K562 (cell line): Measurements from ENCODE around the gene HOXB1. TPM values are rescaled to one million over a fixed set of nuclear protein-coding genes. Genes with fewer than 3 reads are reported as not detected.
A peak's percentile ranks its signal among the peaks of the same experiment; 100 is the strongest.

Source experiments
- ATAC-seq: fragments of 200-7000 bp; cut with Tn5 transposase; 3 replicates; pipeline ENCODE4 v1.9.1; 2020; ENCODE audit warnings: moderate library complexity
- BruUV-seq: library from RNA; stranded (reverse); fragments of 400-500 nt; replicated peaks from 2 replicates; lab custom pipeline; 2021; lab: Mats Ljungman, UMichigan
- CTCF ChIA-PET: fragments of 300-600 bp; formaldehyde crosslinking; extraction: SDS; loops from one replicate; lab custom pipeline; 2021; ENCODE audit warnings: low intra/inter-chr PET ratio; lab: Yijun Ruan, JAX
- POLR2A ChIA-PET: fragments of 300-600, 350-650 bp; sonication (Branson Sonifier 250); formaldehyde crosslinking; extraction: SDS; loops from one replicate; lab custom pipeline; 2021; ENCODE audit warnings: antibody characterized with exemption, inconsistent platforms; lab: Yijun Ruan, JAX
- DNase-seq, 4 experiments: peaks; one replicate each; pipeline versions ENCODE4 v3.0.0 to v3.0.0-alpha.2; 2011 to 2018; ENCODE audit warnings: low spot score in 3 of 4, mixed read lengths in 3 of 4; ENCODE audit errors: extremely low read depth in 1 of 4
- FAIRE-seq: peaks from 2 replicates; lab custom pipeline; 2011; peaks lifted over from hg19 to GRCh38; lab: Jason Lieb, UNC
- H2AFZ ChIP-seq: 2 replicates; pipeline ENCODE4 v1.6.0; 2011; ENCODE audit warnings: low read depth, low read length, control low read depth, inconsistent platforms
- H3K27ac ChIP-seq: fragments of 200-600 bp; 3 replicates; pipeline ENCODE4 v1.8.0; 2011; ENCODE audit warnings: low read depth, mild to moderate bottlenecking, control low read depth, inconsistent platforms, low read length, moderate library complexity, mixed read lengths; ENCODE audit errors: extremely low read depth
- H3K27me3 ChIP-seq, 2 experiments: fragments of 300-600 bp in 1 of 2; 2 replicates in 1 of 2; 3 replicates in 1 of 2; pipeline versions ENCODE4 v1.6.0 to v1.8.0; 2011; ENCODE audit warnings: inconsistent platforms in 2 of 2, low read length in 2 of 2, mild to moderate bottlenecking in 1 of 2, mixed read lengths in 1 of 2, moderate library complexity in 1 of 2; ENCODE audit not compliant: control insufficient read depth in 2 of 2, insufficient read depth in 2 of 2
- H3K36me3 ChIP-seq: fragments of 300-600 bp; 3 replicates; pipeline ENCODE4 v1.8.0; 2011; ENCODE audit warnings: mild to moderate bottlenecking, low read length, inconsistent platforms; ENCODE audit not compliant: control insufficient read depth, insufficient read depth
- H3K4me1 ChIP-seq, 2 experiments: fragments of 200-600 bp in 1 of 2; replicated peaks in 1 of 2; 2 replicates in 1 of 2; 3 replicates in 1 of 2; pipeline versions ENCODE4 v1.5.1 to v1.8.0; 2011; ENCODE audit warnings: inconsistent platforms in 2 of 2, low read length in 2 of 2, mild to moderate bottlenecking in 1 of 2, mixed read lengths in 1 of 2, moderate library complexity in 1 of 2; ENCODE audit not compliant: control insufficient read depth in 2 of 2, insufficient read depth in 2 of 2
- H3K4me2 ChIP-seq: 2 replicates; pipeline ENCODE4 v1.6.1; 2011; ENCODE audit warnings: low read length, control low read depth, inconsistent platforms, mixed read lengths; ENCODE audit not compliant: insufficient read depth
- H3K4me3 ChIP-seq: fragments of 200-600 bp; sonication (generic), shearing (Covaris generic); 2 replicates; pipeline ENCODE4 v1.5.1; 2016; ENCODE audit warnings: control low read depth, inconsistent platforms
- H3K79me2 ChIP-seq: fragments of 200-600 bp; 3 replicates; pipeline ENCODE4 v1.8.0; 2011; ENCODE audit warnings: low read length, inconsistent platforms; ENCODE audit not compliant: control insufficient read depth, insufficient read depth
- H3K9ac ChIP-seq, 2 experiments: 2 replicates each; pipeline versions ENCODE4 v1.6.0 to v1.6.1; 2011; ENCODE audit warnings: low read depth in 2 of 2, low read length in 2 of 2, control low read depth in 1 of 2, inconsistent platforms in 1 of 2, mild to moderate bottlenecking in 1 of 2, mixed read lengths in 1 of 2; ENCODE audit not compliant: insufficient read depth in 1 of 2
- H3K9me1 ChIP-seq: one replicate; pipeline ENCODE4 v1.6.0; 2011; ENCODE audit warnings: inconsistent platforms, mild to moderate bottlenecking, low read length, moderate library complexity; ENCODE audit not compliant: control insufficient read depth, insufficient read depth
- H3K9me3 ChIP-seq: replicated peaks from 2 replicates; pipeline ENCODE4 v1.5.1; 2011; ENCODE audit warnings: low read depth, low read length, inconsistent platforms; ENCODE audit not compliant: control insufficient read depth, insufficient read depth
- H4K20me1 ChIP-seq: replicated peaks from 2 replicates; pipeline ENCODE4 v1.6.1; 2011; ENCODE audit warnings: low read length, inconsistent platforms, mixed read lengths; ENCODE audit not compliant: control insufficient read depth, insufficient read depth
- BACH1 ChIP-seq: fragments of 200-800 bp; sonication (Bioruptor generic); IDR thresholded peaks from 2 replicates; pipeline ENCODE4 v1.6.1; 2016; ENCODE audit warnings: missing genetic modification characterization, missing compliant biosample characterization
- CEBPG ChIP-seq, 3 experiments: fragments of 200-800 bp in 1 of 3; sonication (Bioruptor generic) in 1 of 3; sonication (generic) in 1 of 3; formaldehyde crosslinking in 1 of 3; IDR thresholded peaks in 2 of 3; conservative IDR thresholded peaks in 1 of 3; 2 replicates each; pipeline versions ENCODE4 v1.6.1 to v1.8.0; 2016 to 2022; ENCODE audit warnings: missing compliant biosample characterization in 2 of 3, missing genetic modification characterization in 2 of 3, mild to moderate bottlenecking in 1 of 3, missing genetic modification reagents in 1 of 3
- CSDE1 ChIP-seq, 2 experiments: fragments of 450-650 bp; IDR thresholded peaks; 2 replicates each; pipeline ENCODE4 v1.6.1; 2016; ENCODE audit warnings: mild to moderate bottlenecking in 1 of 2
- OTX1 ChIP-seq: fragments of 450-650 bp; formaldehyde crosslinking; IDR thresholded peaks from 2 replicates; pipeline ENCODE4 v1.4.0; 2022; ENCODE audit warnings: mild to moderate bottlenecking
- PHB2 ChIP-seq: fragments of 450-650 bp; IDR thresholded peaks from 2 replicates; pipeline ENCODE4 v1.6.1; 2017; ENCODE audit warnings: low read depth
- PTRF ChIP-seq: fragments of 450-650 bp; IDR thresholded peaks from 2 replicates; pipeline ENCODE4 v1.6.1; 2016; ENCODE audit warnings: mild to moderate bottlenecking, missing genetic modification characterization, missing compliant biosample characterization
- YY1 ChIP-seq, 3 experiments: IDR thresholded peaks; 2 replicates each; pipeline ENCODE4 v1.6.1; 2011; ENCODE audit warnings: low read length in 2 of 3, mild to moderate bottlenecking in 2 of 3, moderate library complexity in 2 of 3, borderline replicate concordance in 1 of 3, control low read depth in 1 of 3, low read depth in 1 of 3; ENCODE audit not compliant: insufficient read depth in 3 of 3, insufficient replicate concordance in 2 of 3, control insufficient read depth in 1 of 3, insufficient read length in 1 of 3; ENCODE audit errors: extremely low read depth in 1 of 3
- ZNF24 ChIP-seq: fragments of 450-650 bp; IDR thresholded peaks from 2 replicates; pipeline ENCODE4 v1.6.1; 2016
- ZNF512 ChIP-seq: IDR thresholded peaks from 2 replicates; pipeline ENCODE4 v1.6.1; 2016; ENCODE audit warnings: missing genetic modification characterization, missing compliant biosample characterization
- ZNF79 ChIP-seq: fragments of 250-450 bp; sonication (Bioruptor Pico); IDR thresholded peaks from 2 replicates; pipeline ENCODE4 v1.4.0; 2020; ENCODE audit warnings: low read depth, mild to moderate bottlenecking, moderate library complexity
- WGBS: fragments of 100-300 bp; shearing (Covaris generic); methylation state at CpG from one replicate; pipeline ENCODE4 v1.1.6; 2016; ENCODE audit warnings: low coverage, mixed read lengths; ENCODE audit not compliant: insufficient coverage; ENCODE audit errors: missing lambda C conversion rate; 5-methylcytosine and 5-hydroxymethylcytosine counted together
- in situ Hi-C: fragments of 300-500 bp; cut with MboI; formaldehyde crosslinking; loops from 4 replicates; pipeline ENCODE4 v1.15.0; 2018; ENCODE audit warnings: inconsistent platforms, mixed read lengths
- intact Hi-C: fragments of 100-400 bp; cut with micrococcal nuclease; formaldehyde crosslinking; loops from 2 replicates; pipeline ENCODE4 v1.14.2; 2022
- polyA plus RNA-seq, 8 experiments: library from polyadenylated mRNA; depleted of rRNA in 4 of 8; stranded (reverse) in 5 of 8; unstranded in 3 of 8; fragments of >200 nt; fragmentation: Nextera tagmentation in 2 of 8; fragmentation: Illumina TruSeq in 1 of 8; extraction: Ambion mirVana in 2 of 8; extraction: Trizol in 1 of 8; gene quantifications; 2 replicates each; pipeline versions ENCODE4 v1.2.1 to v1.2.3, GENCODE V29; 2011 to 2014; ENCODE audit warnings: inconsistent platforms in 1 of 8, missing spikeins in 1 of 8
- total RNA-seq, 7 experiments: library from RNA; depleted of rRNA in 6 of 7; stranded (reverse); fragments of >200 nt in 6 of 7; fragmentation: Illumina TruSeq in 2 of 7; extraction: Trizol in 2 of 7; gene quantifications; 2 replicates each; pipeline versions ENCODE4 v1.2.1 to v1.2.3, GENCODE V29; 2011 to 2021; ENCODE audit warnings: low replicate concordance in 1 of 7

The HOXB1 gene
- total and polyA plus RNA-seq, 9 of the 15 experiments (the other 6 are each of a cell fraction or from before 2014, with no cell fraction given) = 0.04 TPM; not detected in 8

DNA sequence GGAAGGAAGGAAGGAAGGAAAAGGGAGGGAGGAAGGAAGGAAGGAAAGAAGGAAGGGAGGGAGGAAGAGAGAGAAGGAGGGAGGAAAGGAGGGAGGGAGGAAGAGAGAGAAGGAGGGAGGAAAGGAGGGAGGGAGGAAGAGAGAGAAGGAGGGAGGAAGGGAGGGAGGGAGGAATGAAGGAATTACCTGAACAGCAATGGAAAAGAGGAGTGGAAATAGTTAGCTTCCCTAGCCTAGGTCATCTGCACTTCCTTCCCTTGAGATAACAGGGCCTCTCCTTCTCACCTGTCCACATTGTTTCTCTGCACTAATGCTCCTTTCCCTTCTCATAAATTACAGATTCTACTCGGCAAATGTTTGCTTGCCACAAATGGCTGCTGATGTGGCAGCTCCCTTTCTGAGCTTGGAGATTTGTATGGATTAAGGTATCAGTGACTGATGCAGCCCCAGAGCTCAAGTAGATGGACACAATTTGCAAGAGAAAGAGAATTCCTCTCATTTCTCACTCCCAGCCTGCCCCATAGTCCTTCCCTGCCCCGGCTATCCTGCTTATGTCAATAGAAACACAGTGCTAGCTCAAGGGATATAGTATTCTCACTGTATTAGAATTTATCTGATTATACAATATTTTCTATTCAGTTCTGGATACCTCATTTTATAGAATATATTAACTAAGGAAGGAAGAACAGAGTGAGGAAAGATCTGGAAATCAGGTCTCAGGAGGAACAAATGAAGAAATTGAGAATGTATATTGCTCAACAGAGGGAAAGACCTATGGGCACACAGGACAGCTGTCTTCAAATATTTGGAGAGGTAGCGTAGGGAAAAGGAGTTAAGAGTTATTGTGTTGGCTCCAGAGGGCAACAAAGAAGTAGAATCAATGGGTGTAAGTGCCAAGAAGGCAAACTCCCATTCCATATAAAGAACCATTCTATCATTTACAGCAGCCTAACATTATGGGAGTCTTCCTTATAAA is 14.6 kb downstream of the HOXB1 start:
- in situ Hi-C loops = no loop called here
- no peaks in the 10 kb centered on the region for H3K9me1 ChIP-seq
- no peak for TF ChIP-seq ZNF79 (CRISPR knock-in tag)
- no peak for TF ChIP-seq YY1 (IDR thresholded peaks at IDR 0.05; ENCODE audit: borderline replicate concordance in 1 of 3, control insufficient read depth in 1 of 3, extremely low read depth in 1 of 3, insufficient read depth in 3 of 3, insufficient read length in 1 of 3, insufficient replicate concordance in 2 of 3, low read depth in 1 of 3, low read length in 2 of 3)
- TF ChIP-seq PTRF (tag) = no peak
- no peak for TF ChIP-seq BACH1
- TF ChIP-seq CSDE1 (IDR thresholded peaks at IDR 0.05) = no peak
- TF ChIP-seq ZNF24 = no peak
- TF ChIP-seq ZNF512 (tag) = peak; percentile 58
- TF ChIP-seq PHB2 = no peak
- no peak for TF ChIP-seq OTX1 (CRISPR knock-in tag)
- no peak for TF ChIP-seq CEBPG (CRISPR knock-in tag; IDR thresholded peaks at IDR 0.05)
- TF ChIP-seq CEBPG (tag; conservative IDR thresholded peaks at IDR 0.05 in 1 of 2, IDR thresholded peaks at IDR 0.05 in 1 of 2) = 0 out of 4 replicates have a peak, but pooled peaks of 1 of the 2 experiments have one; percentile 13
- no peak overlapping the region for H3K4me2 ChIP-seq
- intact Hi-C loops = no loop called here
- no peak overlapping the region for H3K4me3 ChIP-seq
- no peaks in the 10 kb centered on the region for H3K79me2 ChIP-seq
- DNase-seq = no peak
- no peak overlapping the region for H3K27ac ChIP-seq
- 52% methylated on average over 3 of the region's 3 CpGs for WGBS
- H2AFZ ChIP-seq = no peak overlapping the region
- FAIRE-seq = no peak
- 0 out of 4 replicates have a peak overlapping the region, but pooled peaks of 1 of the 2 experiments have one; percentile 1 for H3K9ac ChIP-seq
- ChIA-PET POLR2A (interaction anchor here (0.7 to 2.1 kb wide), 3 partner anchors 9 to 106 kb away, joined by 3 to 9 read pairs (median 5); no protein-coding TSS in a partner anchor), CTCF (no interaction called here)
- BruUV-seq = no TSS peak
- H3K36me3 ChIP-seq = no peaks in the 10 kb centered on the region
- no peak for ATAC-seq
- peaks cover 0 to 33% of the 10 kb centered on the region in 2 experiments; a peak in 4 of 5 replicates for H3K4me1 ChIP-seq
- H3K9me3 ChIP-seq = no peaks in the 10 kb centered on the region
- H3K27me3 ChIP-seq = no peaks in the 10 kb centered on the region
- H4K20me1 ChIP-seq = no peaks in the 10 kb centered on the region
